Transverse colon (tissue), 4 donors: ENCODE results near the gene ZNF609.

Experiments used
- CTCF ChIP-seq, 5 experiments: fragments of 200-600 bp in 3 of 5; fragments of 450-650 bp in 2 of 5; sonication (generic) in 3 of 5; IDR thresholded peaks; 1 replicate in 2 of 5; 2 replicates in 3 of 5; pipeline ENCODE4 v1.5.1; 2016 to 2017; ENCODE audit warnings: antibody characterized with exemption in 5 of 5, inconsistent platforms in 3 of 5, mild to moderate bottlenecking in 2 of 5, moderate library complexity in 1 of 5
- EP300 ChIP-seq: sonication (generic); formaldehyde crosslinking; IDR thresholded peaks from one replicate; pipeline ENCODE4 v1.6.1; 2017; ENCODE audit warnings: antibody characterized with exemption, low read depth
- POLR2A ChIP-seq: fragments of 450-650 bp; IDR thresholded peaks from one replicate; pipeline ENCODE4 v1.6.1; 2016; ENCODE audit warnings: antibody characterized with exemption, mild to moderate bottlenecking, moderate library complexity
- POLR2AphosphoS5 ChIP-seq, 3 donors: sonication (generic); formaldehyde crosslinking; IDR thresholded peaks; one replicate each; pipeline ENCODE4 v1.6.1; 2016; ENCODE audit warnings: antibody characterized with exemption in 3 of 3

- TF ChIP-seq EP300 = no peak
- TF ChIP-seq CTCF (IDR thresholded peaks at IDR 0.05) = no peak
- no peak for TF ChIP-seq POLR2A
- TF ChIP-seq POLR2AphosphoS5 (IDR thresholded peaks at IDR 0.05) = no peak
Observed at GRCh38 chr15:64610257-64610919, 150.0 kb downstream of the ZNF609 start.
